B cell (primary cell): ENCODE results near the gene OR4D6. TPM values are rescaled to one million over a fixed set of nuclear protein-coding genes. Genes with fewer than 3 reads are reported as not detected.

Experiments used
- ATAC-seq: fragments of 200-7000 bp; cut with Tn5 transposase; one replicate; pipeline ENCODE4 v1.10.0; 2021; ENCODE audit warnings: low read depth, mild to moderate bottlenecking, moderate number of reproducible peaks, moderate library complexity
- CTCF ChIA-PET: fragments of 350-600 bp; sonication (Branson Sonifier 250); formaldehyde crosslinking; loops from one replicate; lab custom pipeline; 2021; ENCODE audit warnings: antibody characterized with exemption, inconsistent platforms; lab: Charles Lee
- POLR2A ChIA-PET: fragments of 350-600 bp; sonication (Branson Sonifier 250); formaldehyde crosslinking; loops from one replicate; lab custom pipeline; 2021; ENCODE audit warnings: antibody characterized with exemption; lab: Charles Lee
- DNase-seq: peaks from one replicate; pipeline ENCODE4 v3.0.0; 2013
- H2AFZ ChIP-seq: 2 replicates; pipeline ENCODE4 v1.6.1; 2012; ENCODE audit warnings: mild to moderate bottlenecking, low read depth, low read length; ENCODE audit not compliant: insufficient read depth, poor library complexity, severe bottlenecking
- H3K27ac ChIP-seq, 2 donors: 1 replicate in 1 of 2; 2 replicates in 1 of 2; pipeline ENCODE4 v1.5.1; 2012 to 2013; ENCODE audit warnings: low read length in 2 of 2, mild to moderate bottlenecking in 2 of 2, moderate library complexity in 1 of 2
- H3K27me3 ChIP-seq, 4 experiments: fragments of 200-600 bp in 1 of 4; sonication (generic) in 1 of 4; replicated peaks in 1 of 4; 1 replicate in 2 of 4; 2 replicates in 2 of 4; pipeline versions ENCODE4 v1.6.1 to v1.7.0; 2013 to 2016; ENCODE audit warnings: low read length in 3 of 4, mild to moderate bottlenecking in 2 of 4, mixed read lengths in 1 of 4, moderate library complexity in 1 of 4; ENCODE audit not compliant: insufficient read depth in 4 of 4, control insufficient read depth in 3 of 4; ENCODE audit errors: control extremely low read depth in 1 of 4
- H3K36me3 ChIP-seq, 2 experiments: replicated peaks in 1 of 2; 1 replicate in 1 of 2; 2 replicates in 1 of 2; pipeline versions ENCODE4 v1.6.1 to v1.7.1; 2013; ENCODE audit warnings: low read length in 1 of 2; ENCODE audit not compliant: insufficient read depth in 2 of 2, control insufficient read depth in 1 of 2; ENCODE audit errors: control extremely low read depth in 1 of 2, extremely low read depth in 1 of 2
- H3K4me1 ChIP-seq, 2 donors: fragments of 200-600 bp in 1 of 2; sonication (generic) in 1 of 2; 1 replicate in 1 of 2; 2 replicates in 1 of 2; pipeline versions ENCODE4 v1.5.1 to v1.6.1; 2013 to 2017; ENCODE audit warnings: low read length in 2 of 2; ENCODE audit not compliant: control insufficient read depth in 2 of 2, insufficient read depth in 2 of 2
- H3K4me2 ChIP-seq: replicated peaks from 2 replicates; pipeline ENCODE3; 2012; ENCODE audit warnings: mild to moderate bottlenecking, low read depth, low read length; ENCODE audit not compliant: poor library complexity, severe bottlenecking
- H3K4me3 ChIP-seq, 5 experiments: fragments of 200-600 bp in 1 of 5; sonication (generic) in 1 of 5; 1 replicate in 3 of 5; 2 replicates in 2 of 5; pipeline versions ENCODE4 v1.5.1 to v1.7.0; 2011 to 2016; ENCODE audit warnings: low read length in 4 of 5, mild to moderate bottlenecking in 4 of 5, low read depth in 2 of 5, control low read depth in 1 of 5, moderate library complexity in 1 of 5; ENCODE audit not compliant: insufficient read depth in 1 of 5; ENCODE audit errors: control extremely low read depth in 1 of 5, extremely low read depth in 1 of 5
- H3K79me2 ChIP-seq: fragments of 200-600 bp; sonication (generic); one replicate; pipeline ENCODE4 v1.6.0; 2016; ENCODE audit warnings: low read length; ENCODE audit not compliant: control insufficient read depth, insufficient read depth
- H3K9ac ChIP-seq: fragments of 200-600 bp; sonication (generic); 2 replicates; pipeline ENCODE4 v1.6.1; 2017; ENCODE audit warnings: mild to moderate bottlenecking, low read length, moderate library complexity
- H3K9me3 ChIP-seq, 3 donors: one replicate each; pipeline versions ENCODE4 v1.6.1 to v1.7.1; 2013; ENCODE audit warnings: low read length in 2 of 3; ENCODE audit not compliant: control insufficient read depth in 2 of 3, insufficient read depth in 1 of 3; ENCODE audit errors: control extremely low read depth in 1 of 3
- H4K20me1 ChIP-seq: 2 replicates; pipeline ENCODE4 v1.6.0; 2012; ENCODE audit warnings: mild to moderate bottlenecking, low read length; ENCODE audit not compliant: insufficient read depth, control insufficient read depth, poor library complexity, severe bottlenecking
- H3K27ac Mint-ChIP-seq: one replicate; pipeline ENCODE4 v1.8.0; 2021; ENCODE audit warnings: mixed read lengths
- H3K27me3 Mint-ChIP-seq: one replicate; pipeline ENCODE4 v1.8.0; 2021; ENCODE audit warnings: mixed read lengths
- H3K4me1 Mint-ChIP-seq: one replicate; pipeline ENCODE4 v1.8.0; 2021; ENCODE audit warnings: mixed read lengths
- H3K4me3 Mint-ChIP-seq: one replicate; pipeline ENCODE4 v1.8.0; 2021; ENCODE audit warnings: mixed read lengths
- H3K9me3 Mint-ChIP-seq: one replicate; pipeline ENCODE4 v1.8.0; 2022; ENCODE audit warnings: mixed read lengths; ENCODE audit not compliant: insufficient read depth
- EZH2 ChIP-seq: IDR thresholded peaks from 2 replicates; pipeline ENCODE4 v1.6.1; 2012; ENCODE audit warnings: borderline replicate concordance, low read depth, mild to moderate bottlenecking, moderate library complexity, low read length; ENCODE audit not compliant: insufficient read depth, poor library complexity, severe bottlenecking
- WGBS: methylation state at CpG from one replicate; pipeline ENCODE4 v1.1.5; 2013; ENCODE audit warnings: missing lambda C conversion rate; ENCODE audit not compliant: insufficient coverage; 5-methylcytosine and 5-hydroxymethylcytosine counted together
- intact Hi-C: fragments of 100-400 bp; cut with micrococcal nuclease; formaldehyde crosslinking; loops from one replicate; pipeline ENCODE4 v1.10.0; 2022
- polyA plus RNA-seq: library from polyadenylated mRNA; depleted of rRNA; stranded (reverse); fragments of >200 nt; gene quantifications from 2 replicates; pipeline ENCODE4 v1.2.3, GENCODE V29; 2012
- total RNA-seq, 2 donors: library from RNA; stranded (reverse); fragments of 120-200 nt in 1 of 2; gene quantifications; 1 replicate in 1 of 2; 2 replicates in 1 of 2; pipeline versions ENCODE4 v1.2.3 to v1.2.4, GENCODE V29; 2013 to 2022
- TF ChIP-seq, protein P1 (sequence below): fragments of 200-600 bp; IDR thresholded peaks from one replicate; pipeline ENCODE4 v1.8.0; 2022; ENCODE audit warnings: antibody characterized with exemption, mild to moderate bottlenecking

OR4D6 gene
- total and polyA plus RNA-seq, 2 donors (not counting 1 experiment from before 2014, with no cell fraction given), result not detected

DNA sequence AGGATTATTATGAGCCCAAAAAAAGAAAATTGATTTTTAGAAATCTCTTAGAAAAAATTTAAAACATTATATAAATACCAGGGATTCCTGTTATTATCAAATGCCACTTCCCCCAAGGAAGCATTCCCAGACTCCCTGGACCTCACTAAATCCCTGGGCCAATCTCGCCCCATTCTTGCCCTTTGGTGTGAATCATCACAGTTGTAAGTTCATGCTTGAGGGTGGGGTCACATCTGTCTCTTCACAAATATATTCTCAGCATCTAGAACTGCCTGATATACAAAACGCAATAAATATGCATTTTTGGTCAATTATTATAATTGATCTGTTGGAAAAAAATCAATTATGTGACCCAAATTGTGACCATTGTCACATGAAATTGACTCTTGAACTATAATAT lies 8.3 kb upstream of the OR4D6 start:
- Histone ChIP-seq H3K4me3 (no peak overlapping the region), H3K79me2 (no peaks in the 10 kb centered on the region), H4K20me1 (no peaks in the 10 kb centered on the region), H3K9ac (no peak overlapping the region), H2AFZ (no peak overlapping the region), H3K9me3 (peaks cover 0 to 3% (median 0%) of the 10 kb centered on the region in 3 donors), H3K27ac (no peak overlapping the region), H3K4me2 (no peak overlapping the region), H3K27me3 (no peaks in the 10 kb centered on the region), H3K4me1 (no peaks in the 10 kb centered on the region), H3K36me3 (no peaks in the 10 kb centered on the region)
- peaks cover 17% of the 10 kb centered on the region for H3K27me3 Mint-ChIP-seq
- WGBS, result no CpG with 5 or more reads among the region's 2 CpGs
- intact Hi-C loops, result no loop called here
- no peaks in the 10 kb centered on the region for H3K4me1 Mint-ChIP-seq
- H3K4me3 Mint-ChIP-seq, result no peak overlapping the region
- CTCF ChIA-PET, result no interaction called here
- no peak overlapping the region for H3K27ac Mint-ChIP-seq
- H3K9me3 Mint-ChIP-seq, result peaks cover 9% of the 10 kb centered on the region
- no peak for DNase-seq
- ATAC-seq, result no peak
- POLR2A ChIA-PET, result no interaction called here
- TF ChIP-seq EZH2, result no peak
- TF ChIP-seq, protein P1, sequence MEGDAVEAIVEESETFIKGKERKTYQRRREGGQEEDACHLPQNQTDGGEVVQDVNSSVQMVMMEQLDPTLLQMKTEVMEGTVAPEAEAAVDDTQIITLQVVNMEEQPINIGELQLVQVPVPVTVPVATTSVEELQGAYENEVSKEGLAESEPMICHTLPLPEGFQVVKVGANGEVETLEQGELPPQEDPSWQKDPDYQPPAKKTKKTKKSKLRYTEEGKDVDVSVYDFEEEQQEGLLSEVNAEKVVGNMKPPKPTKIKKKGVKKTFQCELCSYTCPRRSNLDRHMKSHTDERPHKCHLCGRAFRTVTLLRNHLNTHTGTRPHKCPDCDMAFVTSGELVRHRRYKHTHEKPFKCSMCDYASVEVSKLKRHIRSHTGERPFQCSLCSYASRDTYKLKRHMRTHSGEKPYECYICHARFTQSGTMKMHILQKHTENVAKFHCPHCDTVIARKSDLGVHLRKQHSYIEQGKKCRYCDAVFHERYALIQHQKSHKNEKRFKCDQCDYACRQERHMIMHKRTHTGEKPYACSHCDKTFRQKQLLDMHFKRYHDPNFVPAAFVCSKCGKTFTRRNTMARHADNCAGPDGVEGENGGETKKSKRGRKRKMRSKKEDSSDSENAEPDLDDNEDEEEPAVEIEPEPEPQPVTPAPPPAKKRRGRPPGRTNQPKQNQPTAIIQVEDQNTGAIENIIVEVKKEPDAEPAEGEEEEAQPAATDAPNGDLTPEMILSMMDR, result no peak

DNA sequence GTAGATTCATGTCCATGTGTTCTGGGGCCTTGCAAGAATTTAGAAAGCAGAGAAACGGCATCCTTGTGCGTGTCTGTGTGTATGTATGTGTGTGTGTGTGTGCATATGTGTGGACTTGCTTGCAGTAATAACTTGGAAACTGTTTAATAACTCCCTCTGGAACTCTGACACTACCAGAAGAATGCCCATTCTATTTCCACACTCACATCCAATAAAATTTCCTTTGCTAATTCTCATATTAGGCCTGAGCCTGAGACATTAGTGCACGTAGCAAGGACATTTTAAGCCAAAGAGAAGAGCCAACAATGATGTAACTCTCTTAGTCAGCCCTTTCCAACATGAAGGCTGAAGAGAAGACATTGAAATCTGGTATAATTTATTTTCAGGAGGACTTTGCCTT lies 3.2 kb downstream of the OR4D6 start:
- no peaks in the 10 kb centered on the region for H3K4me1 Mint-ChIP-seq
- H4K20me1 ChIP-seq, result no peaks in the 10 kb centered on the region
- intact Hi-C loops, result no loop called here
- H3K27me3 ChIP-seq, result peaks cover 0 to 7% (median 0%) of the 10 kb centered on the region in 4 experiments
- no peak for ATAC-seq
- no peaks in the 10 kb centered on the region for H3K9me3 ChIP-seq
- H3K36me3 ChIP-seq, result no peaks in the 10 kb centered on the region
- H3K79me2 ChIP-seq, result no peaks in the 10 kb centered on the region
- no peak overlapping the region for H2AFZ ChIP-seq
- no peak overlapping the region for H3K4me3 ChIP-seq
- H3K4me2 ChIP-seq, result no peak overlapping the region
- DNase-seq, result no peak
- ChIA-PET POLR2A (no interaction called here), CTCF (no interaction called here)
- H3K27me3 Mint-ChIP-seq, result peaks cover 44% of the 10 kb centered on the region
- TF ChIP-seq, protein P1, result no peak
- TF ChIP-seq EZH2, result no peak
- WGBS, result no CpG with 5 or more reads among the region's 3 CpGs
- no peaks in the 10 kb centered on the region for H3K9me3 Mint-ChIP-seq
- H3K9ac ChIP-seq, result no peak overlapping the region
- no peak overlapping the region for H3K4me3 Mint-ChIP-seq
- no peaks in the 10 kb centered on the region for H3K4me1 ChIP-seq
- H3K27ac ChIP-seq, result no peak overlapping the region
- no peak overlapping the region for H3K27ac Mint-ChIP-seq
